Stimulated activated CD4-positive, alpha-beta T cell treated with anti-CD3 and anti-CD28 coated beads, Interleukin-1b, Interleukin-23, amount 100 ng/mL, for 24 hours (primary cell): Measurements from ENCODE around the gene WNT16.
"Not testable (repeated sequence)": the region's sequence is repeated elsewhere in the genome, so short reads cannot be mapped to it uniquely, and the experiment has no call there.

Experiments used
- DNase-seq, 4 experiments: peaks; one replicate each; pipeline ENCODE4 v3.0.0-alpha.2; 2020; ENCODE audit warnings: low read depth in 4 of 4, low spot score in 1 of 4

The WNT16 gene, protein sequence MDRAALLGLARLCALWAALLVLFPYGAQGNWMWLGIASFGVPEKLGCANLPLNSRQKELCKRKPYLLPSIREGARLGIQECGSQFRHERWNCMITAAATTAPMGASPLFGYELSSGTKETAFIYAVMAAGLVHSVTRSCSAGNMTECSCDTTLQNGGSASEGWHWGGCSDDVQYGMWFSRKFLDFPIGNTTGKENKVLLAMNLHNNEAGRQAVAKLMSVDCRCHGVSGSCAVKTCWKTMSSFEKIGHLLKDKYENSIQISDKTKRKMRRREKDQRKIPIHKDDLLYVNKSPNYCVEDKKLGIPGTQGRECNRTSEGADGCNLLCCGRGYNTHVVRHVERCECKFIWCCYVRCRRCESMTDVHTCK

DNA sequence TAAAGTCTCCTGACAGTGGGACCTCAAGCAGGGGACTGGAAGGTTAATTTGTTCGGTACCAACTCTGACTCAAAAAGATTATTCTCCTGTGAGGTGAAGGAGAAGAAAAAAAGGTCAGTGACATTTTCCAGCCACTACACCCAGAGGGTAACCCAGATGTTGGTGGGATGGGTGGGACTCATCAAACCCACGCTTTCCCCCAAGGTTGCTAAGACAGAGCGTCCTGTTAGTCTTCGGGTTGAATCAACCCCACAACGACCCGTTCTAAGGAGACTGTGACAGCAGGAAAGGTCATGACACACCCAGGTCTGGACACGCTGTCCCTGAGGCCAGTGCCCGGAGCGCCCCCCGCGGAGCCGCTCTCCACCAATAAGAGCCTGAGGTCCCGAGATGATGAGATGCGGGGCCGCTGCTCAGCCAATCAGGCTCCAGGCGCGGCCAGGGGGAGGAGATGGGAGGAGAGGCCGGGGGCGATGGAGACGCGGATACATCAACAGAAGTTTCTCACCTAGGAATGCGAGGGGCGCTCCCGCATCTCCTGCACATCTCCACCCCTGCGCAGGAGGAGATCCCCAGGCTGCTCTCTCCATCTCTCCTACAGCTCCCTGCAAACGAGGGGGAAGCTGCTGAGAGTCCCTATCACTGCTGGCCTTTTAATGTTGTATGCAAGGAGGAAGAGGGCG is at the start of gene WNT16:
TSS of gene WNT16 (plus strand) at position 493 of the 683 bp plus-strand sequence. CDS start 293 bp downstream, outside the sequence.
- no peak for DNase-seq

DNA sequence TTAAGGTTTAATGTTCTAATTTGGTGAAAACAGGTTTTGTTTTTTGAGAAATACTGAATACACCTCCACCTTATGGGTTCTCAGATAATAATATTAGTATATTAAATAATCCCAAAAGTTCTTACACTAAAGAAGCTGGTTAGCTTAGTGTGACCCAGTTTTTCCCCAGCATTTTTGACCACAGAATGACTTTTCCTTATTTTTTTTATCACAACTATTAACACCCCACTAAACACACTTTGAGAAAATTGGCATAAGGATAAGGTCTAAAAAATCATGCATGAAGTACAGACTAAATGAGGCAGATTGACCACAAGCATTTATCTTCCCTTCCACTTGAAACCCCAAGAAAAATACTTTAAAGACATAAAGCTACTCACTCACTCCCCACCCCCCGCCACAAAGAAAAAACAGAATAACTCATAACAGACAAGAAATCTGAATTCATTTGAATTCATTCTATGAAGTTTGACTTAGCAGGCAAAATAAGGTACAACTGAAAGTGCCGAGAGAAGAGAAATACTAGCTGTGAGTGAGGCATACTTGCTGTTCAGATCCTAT is 49.7 kb upstream of the WNT16 start:
- DNase-seq = no peak

DNA sequence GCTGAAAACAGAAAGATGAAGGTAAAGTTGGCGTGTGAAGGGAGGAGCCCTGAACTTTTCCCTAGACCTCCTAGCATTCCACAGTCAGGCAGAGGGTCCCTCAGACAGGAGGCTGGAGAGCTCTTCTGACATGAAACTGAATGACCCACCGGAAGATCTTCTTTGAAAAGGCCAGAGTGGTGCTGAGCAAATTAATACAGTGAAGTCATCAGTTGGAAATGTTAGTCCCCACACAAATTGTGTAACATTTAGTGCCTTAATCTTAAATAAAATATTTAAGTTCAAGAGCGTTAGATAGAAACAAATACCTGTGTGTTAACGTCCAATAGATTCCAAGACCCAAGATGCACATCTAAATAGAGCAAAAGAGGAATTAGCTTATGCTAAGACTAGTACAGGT is 49.0 kb upstream of the WNT16 start:
- no peak for DNase-seq

DNA sequence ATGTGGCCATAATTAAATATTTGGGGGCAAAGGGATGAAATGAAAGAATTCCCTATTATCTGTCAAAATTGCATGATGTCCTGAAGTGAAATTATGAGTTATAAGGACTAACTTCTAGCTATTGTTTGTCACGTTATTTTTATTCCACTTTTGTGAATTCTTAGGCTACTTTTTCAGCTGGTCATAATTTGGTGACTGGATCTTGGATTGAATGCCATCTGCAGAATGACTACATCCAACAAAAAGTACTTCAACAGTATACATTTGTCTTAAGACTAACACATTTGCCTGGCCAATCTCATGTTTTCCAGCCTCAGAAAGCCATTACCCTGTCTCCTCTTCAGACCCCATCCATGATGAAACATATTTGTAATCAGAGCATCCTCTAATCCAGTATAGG is 48.1 kb upstream of the WNT16 start:
- no peak for DNase-seq

DNA sequence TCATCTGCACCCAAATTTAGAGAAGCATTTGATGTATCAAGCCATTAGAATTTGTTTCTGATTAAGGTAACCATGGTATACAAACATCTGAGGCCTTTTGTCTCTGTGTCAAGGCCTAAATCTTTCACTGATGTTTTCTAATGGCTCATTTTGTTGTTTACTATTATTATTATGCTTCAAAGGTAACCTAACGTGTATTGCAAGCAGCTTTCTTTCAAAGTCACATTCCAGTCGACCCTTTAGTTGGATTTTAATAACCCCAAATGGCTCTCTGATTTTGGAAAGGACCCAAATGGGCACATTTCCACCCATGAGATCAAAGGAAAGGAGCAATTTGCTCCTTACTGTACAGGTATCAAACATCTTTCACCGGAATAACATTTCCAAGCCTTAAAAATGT is 46.7 kb upstream of the WNT16 start:
- DNase-seq = no peak

DNA sequence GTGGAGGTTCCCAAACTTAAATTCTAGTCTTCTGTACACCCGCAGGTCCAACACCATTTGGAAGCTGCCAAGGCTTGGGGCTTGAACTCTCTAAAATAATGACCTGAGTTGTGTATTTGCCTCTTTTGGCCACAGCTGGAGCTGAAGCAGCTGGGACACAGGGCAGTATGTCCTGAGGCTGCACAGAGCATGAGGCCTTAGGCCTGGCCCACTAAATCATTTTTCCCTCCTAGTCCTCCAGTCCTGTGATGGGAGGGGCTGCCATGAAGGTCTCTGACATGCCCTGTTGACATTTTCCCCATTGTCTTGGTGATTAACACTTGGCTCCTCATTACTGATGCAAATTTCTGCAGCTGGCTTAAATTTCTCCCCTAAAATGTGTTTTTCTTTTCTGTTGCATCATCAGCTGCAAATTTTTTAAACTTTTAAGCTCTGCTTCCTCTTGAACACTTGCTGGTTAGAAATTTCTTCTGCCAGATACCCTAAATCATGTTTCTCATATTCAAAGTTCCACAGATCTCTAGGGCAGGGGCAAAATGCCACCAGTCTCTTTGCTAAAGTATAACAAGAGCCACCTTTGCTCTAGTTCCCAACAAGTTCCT is 43.6 kb upstream of the WNT16 start:
- DNase-seq = no peak

DNA sequence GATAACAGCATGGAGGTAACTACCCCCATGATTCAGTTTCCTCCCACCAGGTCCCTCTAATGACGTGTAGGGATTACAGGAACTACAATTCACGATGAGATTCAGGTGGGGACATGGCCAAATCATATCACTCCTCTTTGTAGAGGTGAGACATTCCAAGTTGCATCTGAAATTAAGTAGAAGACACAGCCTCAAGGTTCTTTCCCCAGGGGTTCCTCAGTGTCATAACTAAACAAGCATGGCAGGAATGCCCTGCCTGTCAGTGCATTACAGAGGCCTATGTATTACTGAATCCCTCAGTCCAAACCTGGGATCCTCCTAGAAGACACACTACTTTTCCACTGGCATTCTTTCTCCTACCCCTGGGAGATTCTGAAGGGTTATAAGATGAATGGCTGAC is 42.6 kb upstream of the WNT16 start:
- no peak for DNase-seq

DNA sequence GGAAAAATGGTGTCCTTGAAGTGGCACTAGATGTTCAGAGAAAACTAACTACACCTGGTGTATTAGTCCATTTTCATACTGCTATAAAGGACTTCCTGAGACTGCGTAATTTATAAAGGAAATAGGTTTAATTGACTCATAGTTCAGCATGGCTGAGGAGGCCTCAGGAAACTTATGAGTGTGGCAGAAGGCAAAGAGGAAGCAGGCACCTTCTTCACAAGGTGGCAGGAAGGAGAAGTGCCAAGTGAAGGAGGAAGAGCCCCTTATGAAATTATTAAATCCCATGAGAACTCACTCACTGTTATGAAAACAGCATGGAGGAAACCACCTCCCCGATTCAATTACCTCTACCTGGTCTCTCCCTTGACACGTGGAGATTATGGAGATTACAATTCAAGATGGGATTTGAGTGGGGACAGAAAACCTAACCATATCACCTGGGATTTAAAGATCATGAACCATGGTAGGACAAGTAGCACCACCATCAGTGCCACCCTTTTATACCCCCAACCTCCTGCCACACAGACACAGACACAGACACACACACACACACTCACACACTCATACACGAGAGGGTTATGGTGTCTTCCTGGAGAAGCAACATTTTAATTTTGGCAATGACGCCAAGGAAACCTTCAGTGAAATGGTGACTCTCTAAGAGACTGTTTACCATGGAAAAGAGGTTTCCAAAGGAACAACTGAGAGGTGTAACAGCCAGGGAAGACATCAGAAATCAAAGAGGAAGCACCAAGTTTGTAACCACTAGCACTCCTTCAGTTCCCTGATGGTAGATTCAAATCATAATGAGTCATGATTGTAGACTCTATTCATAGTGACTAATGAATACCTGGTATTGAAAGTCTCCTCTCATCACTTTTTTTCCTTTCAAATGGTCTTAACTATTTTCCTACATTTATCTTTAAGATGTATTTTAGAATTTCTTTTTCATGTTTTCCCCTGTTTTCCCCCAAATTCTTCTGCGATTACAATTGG is 41.8 kb upstream of the WNT16 start:
- DNase-seq = no peak

DNA sequence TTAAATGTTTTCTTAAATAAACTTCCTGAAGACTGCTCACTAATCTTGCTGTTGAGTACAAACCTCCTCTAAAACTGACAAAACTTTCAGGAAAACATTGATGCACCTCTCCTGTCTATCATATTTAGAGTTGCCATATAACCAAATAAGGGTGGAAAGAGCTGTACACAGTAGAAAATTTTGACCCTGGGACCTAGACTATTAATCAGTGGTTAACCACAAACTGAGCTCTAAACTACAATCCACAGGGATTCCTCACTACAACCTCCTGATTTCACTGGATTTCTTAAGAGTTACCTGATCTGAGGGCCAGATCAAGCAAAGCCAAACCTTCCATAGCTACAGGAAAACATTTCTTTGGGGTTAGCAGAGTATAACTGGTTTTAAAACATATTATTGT is 39.9 kb upstream of the WNT16 start:
- DNase-seq = no peak

DNA sequence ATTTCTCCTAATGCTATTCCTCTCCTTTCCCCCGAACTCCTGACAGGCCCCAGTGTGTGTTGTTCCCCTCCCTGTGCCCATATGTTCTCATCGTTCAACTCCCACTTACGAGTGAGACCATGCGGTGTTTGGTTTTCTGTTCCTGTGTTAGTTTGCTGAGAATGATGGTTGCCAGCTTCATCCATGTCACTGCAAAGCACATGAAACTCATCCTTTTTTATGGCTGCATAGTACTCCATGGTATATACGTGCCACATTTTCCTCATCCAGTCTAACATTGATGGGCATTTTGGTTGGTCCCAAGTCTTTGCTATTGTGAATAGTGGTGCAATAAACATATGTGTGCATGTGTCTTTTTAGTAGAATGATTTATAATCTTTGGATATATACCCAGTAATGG is 38.9 kb upstream of the WNT16 start:
- not testable (repeated sequence) for DNase-seq

DNA sequence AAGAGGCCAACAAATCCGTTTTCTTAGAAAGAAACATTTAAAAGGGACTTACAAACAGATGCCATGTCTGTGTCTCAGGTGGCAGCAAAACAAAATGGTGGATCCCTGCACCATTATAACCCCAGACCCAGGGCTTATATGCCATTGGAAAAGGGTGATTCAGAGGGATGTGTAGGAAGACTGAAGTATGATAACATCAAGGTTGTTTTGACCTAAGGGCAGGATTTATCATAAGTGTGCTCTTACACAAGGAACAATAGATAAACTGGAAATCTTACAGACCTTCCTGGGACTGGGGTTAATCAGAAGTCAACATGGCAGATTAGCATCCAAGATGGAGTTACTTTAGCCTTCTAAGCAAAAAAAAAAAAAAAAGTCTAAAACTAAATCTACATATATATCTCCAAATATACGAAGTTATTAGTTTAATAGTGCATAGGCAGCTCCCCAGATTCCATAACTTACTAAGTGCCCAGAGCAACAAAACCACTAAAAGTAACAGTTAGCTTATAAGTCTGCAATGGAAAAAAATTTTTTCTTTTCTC is 34.3 kb upstream of the WNT16 start:
- DNase-seq = no peak

DNA sequence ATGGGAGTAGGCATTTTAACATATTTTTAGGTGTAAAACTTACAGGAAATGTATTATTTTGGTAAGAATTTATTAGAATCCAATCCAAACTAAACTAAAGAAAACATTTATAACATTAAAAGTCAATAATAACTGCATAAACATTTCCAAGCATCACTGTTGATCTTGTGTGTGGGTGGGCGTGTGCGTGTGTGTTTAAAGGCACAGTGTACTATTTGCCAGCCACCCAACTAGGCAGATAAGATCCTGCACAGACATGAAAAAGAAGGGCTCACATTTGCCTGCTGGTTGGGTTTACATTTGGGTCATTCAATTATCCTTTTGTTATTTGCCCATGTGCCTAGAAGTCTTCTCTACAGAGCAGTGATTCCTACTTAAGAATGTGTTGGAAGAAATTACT is 31.0 kb upstream of the WNT16 start:
- DNase-seq = no peak

DNA sequence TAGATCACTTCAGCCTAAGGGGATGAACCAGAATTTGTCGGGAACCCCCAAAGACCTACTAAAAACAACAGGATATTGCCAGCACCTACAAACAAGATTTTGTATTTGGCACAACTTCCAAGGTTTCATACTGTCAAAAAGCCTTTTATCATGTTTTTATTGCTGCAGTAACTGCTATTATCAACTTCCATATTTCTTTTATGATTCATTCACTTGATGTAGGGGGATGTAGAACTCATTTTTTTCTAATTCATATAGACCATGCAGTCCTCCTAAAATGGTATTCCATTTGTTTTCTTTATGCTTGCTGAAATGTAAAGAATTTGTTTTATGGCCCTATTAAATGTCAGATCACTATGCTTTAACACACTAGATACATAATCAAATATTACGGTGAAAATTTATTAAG is 30.0 kb upstream of the WNT16 start:
- no peak for DNase-seq

DNA sequence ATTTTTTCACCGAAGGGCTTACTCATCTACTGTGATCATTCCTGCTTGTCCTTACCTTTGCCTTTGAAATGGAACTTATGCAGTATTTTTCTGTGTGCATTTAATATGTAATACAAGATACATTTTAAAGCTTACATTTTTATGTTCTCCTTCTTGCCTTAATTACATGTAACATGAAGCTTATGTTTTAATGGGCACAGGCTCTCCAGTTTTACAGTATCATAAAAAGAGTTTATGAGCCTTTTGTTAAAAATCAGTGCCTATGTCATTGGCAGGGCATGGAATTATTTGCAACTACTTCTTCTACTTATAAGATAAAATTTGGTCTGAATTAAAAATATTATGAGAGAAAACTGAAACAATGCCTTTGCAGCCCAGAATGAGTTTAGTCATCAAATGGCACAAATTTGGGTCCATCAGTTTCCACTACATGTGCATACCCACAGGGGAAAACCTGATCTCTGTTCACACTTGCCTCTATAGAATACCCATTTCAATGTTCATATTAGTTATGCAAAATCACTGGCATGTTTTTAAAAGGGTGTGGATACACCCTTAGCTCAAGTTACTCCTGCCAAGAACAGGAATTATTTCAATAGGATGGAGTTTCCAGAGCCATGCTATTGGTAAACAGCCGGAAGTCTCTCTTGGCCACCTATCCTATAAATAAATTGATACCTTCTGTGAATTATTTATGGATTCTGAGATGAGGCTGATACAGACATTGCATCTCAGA is 27.9 kb upstream of the WNT16 start:
- no peak for DNase-seq

DNA sequence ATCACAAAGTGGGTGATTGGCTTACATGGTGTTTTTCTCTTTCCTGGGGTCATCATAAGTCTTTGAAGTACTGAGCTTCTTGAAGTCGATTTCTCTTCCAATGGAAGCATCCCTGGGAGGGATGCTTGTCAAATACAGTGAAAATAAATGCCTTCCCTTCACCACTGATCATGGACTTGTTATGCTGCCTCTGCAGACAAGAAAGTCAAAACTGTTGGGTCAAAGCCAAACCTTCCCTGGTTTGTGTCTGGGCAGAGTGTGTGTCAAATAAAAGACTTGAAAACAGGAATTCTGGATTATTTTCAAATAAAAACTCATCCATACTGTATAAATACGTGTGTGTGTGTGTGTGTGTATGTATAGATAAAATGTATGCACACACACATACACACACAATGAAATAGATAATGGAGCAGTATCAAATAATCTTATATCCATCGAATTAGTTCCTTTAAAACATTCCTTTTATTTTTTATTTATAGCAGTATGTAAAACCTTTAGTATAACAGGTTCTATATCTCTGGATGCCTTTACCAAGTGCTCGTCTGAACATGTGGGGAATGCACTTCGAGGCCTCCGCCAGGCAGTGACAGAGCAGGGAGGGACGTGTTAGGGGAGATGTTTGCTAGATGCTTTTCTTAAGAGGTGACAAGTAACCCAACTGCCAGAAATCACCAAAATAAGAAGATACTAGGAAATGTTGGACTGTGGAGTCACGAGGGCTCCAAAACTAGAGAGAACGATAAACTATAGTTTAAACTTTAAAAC is 27.2 kb upstream of the WNT16 start:
- DNase-seq = no peak

DNA sequence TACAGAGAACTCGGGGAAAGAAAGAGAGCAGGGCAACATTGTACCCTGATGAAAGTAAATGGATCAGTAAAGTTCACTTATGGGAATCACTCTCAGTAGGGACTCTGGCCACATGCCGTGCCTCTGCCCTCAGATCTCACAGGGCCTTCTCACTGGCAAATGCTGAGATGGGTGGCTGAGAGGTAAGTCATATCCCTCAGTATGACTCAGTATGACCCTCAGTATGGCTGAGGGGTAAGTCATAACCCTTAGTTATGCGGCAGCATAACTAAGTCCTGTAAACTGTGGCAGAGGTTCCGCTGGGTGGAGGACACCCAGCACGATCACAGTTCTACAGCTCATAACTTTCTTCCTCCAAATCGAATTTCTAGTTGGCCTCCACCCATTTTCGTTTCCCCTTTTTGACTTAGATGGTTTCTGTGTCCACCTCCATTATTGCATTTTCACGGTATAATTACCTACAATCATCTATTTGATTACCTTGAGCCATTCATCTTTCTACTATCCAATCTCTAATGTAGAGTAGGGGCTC is 26.5 kb upstream of the WNT16 start:
- no peak for DNase-seq

DNA sequence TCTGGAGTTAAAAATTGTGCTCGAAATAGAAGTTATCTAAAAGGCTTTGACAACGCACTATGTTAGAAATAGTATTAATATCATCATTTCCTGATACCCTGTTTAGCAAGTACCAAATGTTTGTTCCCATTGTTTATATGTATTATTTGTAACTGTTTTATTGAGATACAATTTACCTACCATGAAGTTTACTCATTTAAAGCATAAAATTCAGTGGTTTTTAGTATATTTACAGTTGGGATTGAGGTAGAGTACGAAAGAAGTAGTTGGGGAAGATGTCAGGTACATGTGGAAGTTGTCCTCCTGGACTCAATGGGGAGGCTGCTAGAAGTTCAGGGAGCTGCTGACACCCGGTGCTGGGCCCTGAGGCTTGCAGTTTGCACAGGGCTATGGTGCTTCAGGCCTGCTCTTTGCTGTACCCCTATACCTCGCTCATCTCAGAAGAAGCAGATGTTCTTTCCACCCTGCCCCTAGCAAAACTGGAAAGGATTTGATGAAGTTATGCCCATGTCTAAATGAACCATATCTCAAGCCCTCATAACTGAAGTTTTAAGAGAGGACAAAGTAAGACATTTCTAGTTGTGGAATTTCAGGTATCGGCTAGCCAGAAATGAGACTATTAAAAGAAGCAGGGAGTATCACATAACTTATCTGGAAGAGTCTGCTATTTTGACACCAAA is 25.2 kb upstream of the WNT16 start:
- DNase-seq = no peak

DNA sequence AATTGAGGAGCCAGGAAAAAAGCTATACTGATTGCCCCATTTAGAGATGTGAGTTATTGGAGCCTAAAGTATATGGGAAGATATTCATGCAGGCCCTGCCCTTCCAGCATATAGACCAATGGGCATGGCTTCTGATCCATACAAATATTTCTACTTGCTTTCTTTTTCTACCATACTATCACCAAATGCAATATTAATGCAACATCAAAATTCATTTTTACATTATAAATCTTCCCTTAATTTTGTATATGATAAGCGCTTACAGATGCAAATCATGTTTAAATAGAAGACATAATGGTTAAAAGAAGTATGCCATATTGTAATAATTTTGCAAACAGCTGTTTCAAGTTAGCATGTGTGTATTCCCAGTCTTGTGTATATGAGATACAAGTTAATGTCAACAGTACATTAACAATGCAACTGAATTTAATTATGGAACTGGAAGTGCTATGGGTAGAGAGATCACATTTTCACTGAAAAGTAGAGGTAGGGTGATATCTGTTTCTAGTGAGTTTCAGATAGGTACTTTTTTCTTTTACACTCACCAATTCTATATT is 24.6 kb upstream of the WNT16 start:
- no peak for DNase-seq
